HepG2 (cell line): ENCODE data around the gene GPR42. TPM values are rescaled to one million over a fixed set of nuclear protein-coding genes. Genes with fewer than 3 reads are reported as not detected.

Experiments used
- FOSL2 ChIP-seq: sonication (generic); formaldehyde crosslinking; IDR thresholded peaks from 2 replicates; pipeline ENCODE4 v1.4.0; 2020; ENCODE audit warnings: missing genetic modification reagents
- FOXP4 ChIP-seq: sonication (generic); formaldehyde crosslinking; IDR thresholded peaks from 2 replicates; pipeline ENCODE4 v1.4.0; 2020; ENCODE audit warnings: missing genetic modification reagents
- HMGXB4 ChIP-seq, 2 experiments: sonication (generic) in 1 of 2; formaldehyde crosslinking in 1 of 2; IDR thresholded peaks; 2 replicates each; pipeline versions ENCODE4 v1.4.0 to v1.6.1; 2018 to 2020; ENCODE audit warnings: missing genetic modification reagents in 2 of 2, borderline replicate concordance in 1 of 2, low read depth in 1 of 2, mild to moderate bottlenecking in 1 of 2, missing biosample characterization in 1 of 2
- HOXA5 ChIP-seq: sonication (generic); formaldehyde crosslinking; IDR thresholded peaks from 2 replicates; pipeline ENCODE4 v1.4.0; 2020; ENCODE audit warnings: missing genetic modification reagents
- KLF12 ChIP-seq: sonication (generic); formaldehyde crosslinking; IDR thresholded peaks from 2 replicates; pipeline ENCODE4 v1.4.0; 2020; ENCODE audit warnings: missing genetic modification reagents, borderline replicate concordance
- MXD3 ChIP-seq: IDR thresholded peaks from 2 replicates; pipeline ENCODE4 v1.6.1; 2016; ENCODE audit warnings: mild to moderate bottlenecking, missing biosample characterization, missing genetic modification reagents
- PLRG1 ChIP-seq: fragments of 450-650 bp; conservative IDR thresholded peaks from 2 replicates; pipeline ENCODE4 v1.6.1; 2016
- PRMT3 ChIP-seq: sonication (generic); formaldehyde crosslinking; IDR thresholded peaks from 2 replicates; pipeline ENCODE4 v1.8.1; 2022; ENCODE audit warnings: low read depth, mild to moderate bottlenecking, moderate library complexity, missing genetic modification reagents, borderline replicate concordance
- REL ChIP-seq: sonication (generic); formaldehyde crosslinking; conservative IDR thresholded peaks from 2 replicates; pipeline ENCODE4 v1.8.0; 2022; ENCODE audit warnings: mild to moderate bottlenecking, missing genetic modification reagents, moderate library complexity
- STAT6 ChIP-seq: sonication (generic); formaldehyde crosslinking; IDR thresholded peaks from 2 replicates; pipeline ENCODE4 v1.4.0; 2020; ENCODE audit warnings: missing genetic modification reagents, mild to moderate bottlenecking, borderline replicate concordance
- TBL1XR1 ChIP-seq: fragments of 150-350 bp; IDR thresholded peaks from 2 replicates; pipeline ENCODE4 v1.6.1; 2014; ENCODE audit warnings: borderline replicate concordance, low read length; ENCODE audit not compliant: partially characterized antibody
- TMF1 ChIP-seq: sonication (generic); formaldehyde crosslinking; IDR thresholded peaks from 2 replicates; pipeline ENCODE4 v1.8.1; 2022; ENCODE audit warnings: low read depth, missing genetic modification reagents
- ZFP91 ChIP-seq: sonication (generic); formaldehyde crosslinking; IDR thresholded peaks from 2 replicates; pipeline ENCODE4 v1.9.0; 2022; ENCODE audit warnings: missing genetic modification reagents, mild to moderate bottlenecking, borderline replicate concordance
- ZNF251 ChIP-seq: sonication (generic); formaldehyde crosslinking; IDR thresholded peaks from 2 replicates; pipeline ENCODE4 v1.9.0; 2021; ENCODE audit warnings: mild to moderate bottlenecking, missing genetic modification reagents
- ZNF576 ChIP-seq: sonication (generic); formaldehyde crosslinking; IDR thresholded peaks from 2 replicates; pipeline ENCODE4 v1.4.0; 2020; ENCODE audit warnings: mild to moderate bottlenecking, missing genetic modification reagents
- ZNF737 ChIP-seq: sonication (generic); formaldehyde crosslinking; IDR thresholded peaks from 2 replicates; pipeline ENCODE4 v1.5.0; 2020; ENCODE audit warnings: missing genetic modification reagents, mild to moderate bottlenecking, borderline replicate concordance
- ZNF839 ChIP-seq: sonication (generic); formaldehyde crosslinking; IDR thresholded peaks from 2 replicates; pipeline ENCODE4 v1.4.0; 2020; ENCODE audit warnings: missing genetic modification reagents, mild to moderate bottlenecking, borderline replicate concordance
- polyA plus RNA-seq, 8 experiments: library from polyadenylated mRNA; depleted of rRNA in 3 of 8; stranded (reverse) in 7 of 8; unstranded in 1 of 8; fragments of >200 nt; fragmentation: Illumina TruSeq in 4 of 8; extraction: Trizol in 4 of 8; gene quantifications; 2 replicates each; pipeline versions ENCODE4 v1.2.1 to v1.2.3, GENCODE V29; 2011 to 2016; ENCODE audit warnings: low read depth in 4 of 8, missing spikeins in 1 of 8, mixed read lengths in 1 of 8; ENCODE audit not compliant: insufficient read depth in 1 of 8
- total RNA-seq, 5 experiments: library from RNA; depleted of rRNA; stranded (reverse); fragments of >200 nt; fragmentation: Illumina TruSeq; extraction: Trizol; gene quantifications; 2 replicates each; pipeline ENCODE4 v1.2.3, GENCODE V29; 2016; ENCODE audit warnings: low read depth in 1 of 5

The GPR42 gene
- total and polyA plus RNA-seq, 2 of the 13 experiments (the other 11 are each of a cell fraction or from before 2014, with no cell fraction given) = not detected

GRCh38 chr19:35380450-35381124 lies 9.7 kb downstream of the GPR42 start (continued):
- TF ChIP-seq ZNF251 (CRISPR knock-in tag) (no peak), KLF12 (CRISPR knock-in tag) (peak; percentile 92; the same call in 1 of the 2 replicates), STAT6 (CRISPR knock-in tag) (0 out of 2 replicates have a peak, but pooled peaks have one; percentile 26), TMF1 (no peak), ZFP91 (CRISPR knock-in tag) (peak; percentile 15; the same call in 1 of the 2 replicates), ZNF576 (CRISPR knock-in tag) (no peak), TBL1XR1 (no peak), HOXA5 (CRISPR knock-in tag) (no peak), PRMT3 (CRISPR knock-in tag) (no peak), FOXP4 (peak; percentile 78), PLRG1 (no peak), ZNF839 (CRISPR knock-in tag) (no peak), HMGXB4 (CRISPR knock-in tag; IDR thresholded peaks at IDR 0.05; ENCODE audit: borderline replicate concordance in 1 of 2, low read depth in 1 of 2) (peak; percentile 21 to 48; a peak in 1 of 4 replicates), ZNF737 (CRISPR knock-in tag) (no peak), MXD3 (CRISPR knock-in tag) (peak; percentile 32; the same call in 1 of the 2 replicates), FOSL2 (CRISPR knock-in tag) (peak; percentile 71), REL (no peak)
